ENCODE data around the gene GRID1.
"Not testable (repeated sequence)": the region's sequence is repeated elsewhere in the genome, so short reads cannot be mapped to it uniquely, and the experiment has no call there.

The GRID1 gene

GRCh38 chr10:85946713-85947326 lies 419.8 kb downstream of the GRID1 start:
- no peak for DNase-seq

GRCh38 chr10:85936161-85936560 lies 430.4 kb downstream of the GRID1 start:
- DNase-seq: no peak

GRCh38 chr10:85934586-85934985 lies 432.0 kb downstream of the GRID1 start:
- no peak for DNase-seq

GRCh38 chr10:85929993-85930392 lies 436.6 kb downstream of the GRID1 start:
- not testable (repeated sequence) for DNase-seq

- DNase-seq: no peak
Measured at GRCh38 chr10:85927952-85928665, 438.5 kb downstream of the GRID1 start.

GRCh38 chr10:85926986-85927385 lies 439.6 kb downstream of the GRID1 start:
- DNase-seq: no peak

- no peak for DNase-seq
Measured at GRCh38 chr10:85926136-85926535, 440.5 kb downstream of the GRID1 start.

GRCh38 chr10:85925201-85925750 lies 441.3 kb downstream of the GRID1 start:
- DNase-seq: no peak

- DNase-seq: no peak
Measured at GRCh38 chr10:85924382-85925102, 442.1 kb downstream of the GRID1 start.

- no peak for DNase-seq
Measured at GRCh38 chr10:85922356-85923129, 444.1 kb downstream of the GRID1 start.

- DNase-seq: no peak
Measured at GRCh38 chr10:85921789-85922188, 444.8 kb downstream of the GRID1 start.

GRCh38 chr10:85920311-85920710 lies 446.3 kb downstream of the GRID1 start:
- DNase-seq: no peak

GRCh38 chr10:85919491-85920021 lies 447.0 kb downstream of the GRID1 start:
- DNase-seq: no peak

- DNase-seq: no peak
Measured at GRCh38 chr10:85918371-85918770, 448.2 kb downstream of the GRID1 start.

- DNase-seq: no peak
Measured at GRCh38 chr10:85917601-85918000, 449.0 kb downstream of the GRID1 start.

GRCh38 chr10:85916994-85917573 lies 449.5 kb downstream of the GRID1 start:
- DNase-seq: no peak

- no peak for DNase-seq
Measured at GRCh38 chr10:85916286-85916685, 450.3 kb downstream of the GRID1 start.

GRCh38 chr10:85915245-85915846 lies 451.2 kb downstream of the GRID1 start:
- DNase-seq: no peak

- no peak for DNase-seq
Measured at GRCh38 chr10:85914720-85915119, 451.9 kb downstream of the GRID1 start.

- no peak for DNase-seq
Measured at GRCh38 chr10:85908462-85908861, 458.1 kb downstream of the GRID1 start.

GRCh38 chr10:85902051-85902450 lies 464.5 kb downstream of the GRID1 start:
- no peak for DNase-seq

GRCh38 chr10:85901599-85901998 lies 465.0 kb downstream of the GRID1 start:
- no peak for DNase-seq
